HK-2 (cell line): ENCODE results near the gene HMOX2.

Experiments
- DNase-seq: peaks from one replicate; pipeline ENCODE4 v3.0.0-alpha.2; 2018; ENCODE audit not compliant: unreplicated experiment

HMOX2 gene

GRCh38 chr16:4465977-4466779 is 10.0 kb upstream of the HMOX2 start:
- no peak for DNase-seq

- no peak for DNase-seq
These were observed 8.3 kb upstream of the HMOX2 start for GRCh38 chr16:4467916-4468315.

GRCh38 chr16:4468972-4469371 is 7.2 kb upstream of the HMOX2 start:
- no peak for DNase-seq

- DNase-seq: no peak
These were observed 4.3 kb upstream of the HMOX2 start for GRCh38 chr16:4471869-4472268.

- no peak for DNase-seq
These were observed 3.3 kb upstream of the HMOX2 start for GRCh38 chr16:4472880-4473279.

- DNase-seq: peak; percentile 92
These were observed 1.8 kb upstream of the HMOX2 start, which contains the start of gene NMRAL1 for GRCh38 chr16:4474192-4474961. TSS of gene NMRAL1 (minus strand) at chr16:4474625. CDS start at chr16:4474132, 493 bp downstream.

GRCh38 chr16:4477966-4478365 is 1.8 kb downstream of the HMOX2 start:
- no peak for DNase-seq

GRCh38 chr16:4481526-4481925 is 5.3 kb downstream of the HMOX2 start:
- DNase-seq: no peak

- DNase-seq: no peak
These were observed 5.8 kb downstream of the HMOX2 start for GRCh38 chr16:4481963-4482362.

GRCh38 chr16:4486126-4486893 is 10.1 kb downstream of the HMOX2 start:
- no peak for DNase-seq

GRCh38 chr16:4487955-4488498 is 11.8 kb downstream of the HMOX2 start:
- DNase-seq: no peak

GRCh38 chr16:4488499-4488967 is 12.3 kb downstream of the HMOX2 start:
- no peak for DNase-seq

- no peak for DNase-seq
These were observed 12.8 kb downstream of the HMOX2 start for GRCh38 chr16:4489030-4489429.

- DNase-seq: no peak
These were observed 15.7 kb downstream of the HMOX2 start for GRCh38 chr16:4491898-4492297.

GRCh38 chr16:4494746-4495490 is 18.7 kb downstream of the HMOX2 start:
- DNase-seq: no peak

- no peak for DNase-seq
These were observed 19.6 kb downstream of the HMOX2 start for GRCh38 chr16:4495766-4496165.

GRCh38 chr16:4496305-4496704 is 20.1 kb downstream of the HMOX2 start:
- no peak for DNase-seq

GRCh38 chr16:4498546-4499195 is 22.5 kb downstream of the HMOX2 start:
- DNase-seq: no peak

- no peak for DNase-seq
These were observed 23.0 kb downstream of the HMOX2 start for GRCh38 chr16:4499196-4499555.

GRCh38 chr16:4500272-4500671 is 24.1 kb downstream of the HMOX2 start:
- DNase-seq: no peak

GRCh38 chr16:4501071-4501478 is 24.9 kb downstream of the HMOX2 start:
- DNase-seq: no peak
